Measurements from ENCODE around the gene LSM10.

DNA sequence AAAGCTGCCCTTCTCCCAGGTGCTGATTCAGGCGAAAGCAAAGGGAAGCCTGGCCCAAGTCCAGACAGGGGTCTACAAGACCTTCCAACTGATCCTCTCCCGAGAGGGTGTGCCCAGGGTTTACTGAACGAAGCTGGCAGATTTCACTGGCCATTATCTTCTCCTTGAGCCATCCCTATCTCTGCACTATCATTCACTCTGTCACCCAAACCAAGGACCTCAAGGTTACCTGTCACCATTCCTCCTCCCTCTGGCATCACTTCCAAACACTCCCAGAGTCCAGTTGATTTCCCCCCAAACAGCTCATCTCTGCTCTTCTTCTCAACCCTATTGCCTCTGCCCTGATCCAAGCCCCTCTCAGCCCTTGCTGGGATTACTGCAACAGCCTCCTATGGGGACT, 16.9 kb downstream of the LSM10 start:
- TF ChIP-seq CBX2 (IDR thresholded peaks at IDR 0.05; ENCODE audit: insufficient read depth, low read length, poor library complexity, severe bottlenecking) (no peak), CHD1 (IDR thresholded peaks at IDR 0.05; ENCODE audit: low read length) (no peak), POLR2A (conservative IDR thresholded peaks at IDR 0.05) (no peak), ZNF707 (CRISPR knock-in tag; conservative IDR thresholded peaks at IDR 0.05) (no peak), NR2C2 (CRISPR knock-in tag; IDR thresholded peaks at IDR 0.05) (no peak), NR2C2 (tag; IDR thresholded peaks at IDR 0.05) (no peak)
- TF ChIP-seq, protein P1, sequence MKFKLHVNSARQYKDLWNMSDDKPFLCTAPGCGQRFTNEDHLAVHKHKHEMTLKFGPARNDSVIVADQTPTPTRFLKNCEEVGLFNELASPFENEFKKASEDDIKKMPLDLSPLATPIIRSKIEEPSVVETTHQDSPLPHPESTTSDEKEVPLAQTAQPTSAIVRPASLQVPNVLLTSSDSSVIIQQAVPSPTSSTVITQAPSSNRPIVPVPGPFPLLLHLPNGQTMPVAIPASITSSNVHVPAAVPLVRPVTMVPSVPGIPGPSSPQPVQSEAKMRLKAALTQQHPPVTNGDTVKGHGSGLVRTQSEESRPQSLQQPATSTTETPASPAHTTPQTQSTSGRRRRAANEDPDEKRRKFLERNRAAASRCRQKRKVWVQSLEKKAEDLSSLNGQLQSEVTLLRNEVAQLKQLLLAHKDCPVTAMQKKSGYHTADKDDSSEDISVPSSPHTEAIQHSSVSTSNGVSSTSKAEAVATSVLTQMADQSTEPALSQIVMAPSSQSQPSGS (CRISPR knock-in tag; IDR thresholded peaks at IDR 0.05): no peak
- TF ChIP-seq, protein P2, sequence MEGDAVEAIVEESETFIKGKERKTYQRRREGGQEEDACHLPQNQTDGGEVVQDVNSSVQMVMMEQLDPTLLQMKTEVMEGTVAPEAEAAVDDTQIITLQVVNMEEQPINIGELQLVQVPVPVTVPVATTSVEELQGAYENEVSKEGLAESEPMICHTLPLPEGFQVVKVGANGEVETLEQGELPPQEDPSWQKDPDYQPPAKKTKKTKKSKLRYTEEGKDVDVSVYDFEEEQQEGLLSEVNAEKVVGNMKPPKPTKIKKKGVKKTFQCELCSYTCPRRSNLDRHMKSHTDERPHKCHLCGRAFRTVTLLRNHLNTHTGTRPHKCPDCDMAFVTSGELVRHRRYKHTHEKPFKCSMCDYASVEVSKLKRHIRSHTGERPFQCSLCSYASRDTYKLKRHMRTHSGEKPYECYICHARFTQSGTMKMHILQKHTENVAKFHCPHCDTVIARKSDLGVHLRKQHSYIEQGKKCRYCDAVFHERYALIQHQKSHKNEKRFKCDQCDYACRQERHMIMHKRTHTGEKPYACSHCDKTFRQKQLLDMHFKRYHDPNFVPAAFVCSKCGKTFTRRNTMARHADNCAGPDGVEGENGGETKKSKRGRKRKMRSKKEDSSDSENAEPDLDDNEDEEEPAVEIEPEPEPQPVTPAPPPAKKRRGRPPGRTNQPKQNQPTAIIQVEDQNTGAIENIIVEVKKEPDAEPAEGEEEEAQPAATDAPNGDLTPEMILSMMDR (IDR thresholded peaks at IDR 0.05 in 2 of 3, conservative IDR thresholded peaks at IDR 0.05 in 1 of 3; ENCODE audit: insufficient read depth in 2 of 3, low read depth in 1 of 3, low read length in 3 of 3): no peak

Measured in K562 (cell line).